Measurements from ENCODE around the gene IL13. TPM values are rescaled to one million over a fixed set of nuclear protein-coding genes. Genes with fewer than 3 reads are reported as not detected.

Gene IL13
- total RNA-seq, 1 donor from 2014 or later = not detected

DNA sequence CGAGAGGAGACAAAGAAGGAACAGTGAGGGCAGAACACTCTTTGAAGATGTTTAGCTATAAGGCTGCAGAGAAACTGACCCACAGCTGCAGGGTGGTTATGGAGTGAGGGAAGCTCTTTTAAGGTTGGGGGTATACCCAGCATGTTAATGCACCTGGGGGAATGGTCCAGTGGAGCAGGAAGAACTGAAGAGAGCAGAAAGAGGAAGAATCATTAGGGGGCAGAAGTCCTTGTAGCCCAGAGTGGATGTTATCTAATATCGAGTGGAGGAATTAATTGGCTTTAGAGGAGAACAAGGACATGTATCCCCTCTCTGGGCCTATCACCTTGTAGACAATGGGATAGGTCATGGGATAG, 23.5 kb downstream of the IL13 start:
- H3K4me1 Mint-ChIP-seq (ENCODE audit: low read depth) = no peaks in the 10 kb centered on the region
- H3K9me3 Mint-ChIP-seq (ENCODE audit: low read depth) = no peaks in the 10 kb centered on the region

DNA sequence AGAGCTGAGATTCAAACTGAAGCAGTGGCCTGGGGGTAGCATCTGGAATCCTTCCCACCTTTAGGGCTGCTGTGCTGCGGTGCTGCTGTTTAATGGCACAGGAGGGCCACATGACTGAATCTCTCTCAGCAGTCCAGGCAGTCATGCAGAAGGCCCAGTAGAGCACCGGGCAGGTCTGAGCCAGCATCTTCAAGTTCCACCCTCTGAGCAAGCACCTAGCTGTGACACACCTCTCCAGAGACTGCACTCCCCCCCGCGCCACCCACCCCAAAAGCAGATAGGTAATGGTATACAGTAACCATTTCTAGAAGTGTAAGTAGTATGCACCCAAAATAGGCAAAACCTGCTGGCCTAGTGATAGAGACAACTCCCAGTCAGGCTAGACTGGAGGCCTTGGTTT, 24.0 kb downstream of the IL13 start:
- H3K9me3 Mint-ChIP-seq (ENCODE audit: low read depth) = no peaks in the 10 kb centered on the region
- H3K27ac Mint-ChIP-seq = no peak overlapping the region
- TF ChIP-seq, protein P1, sequence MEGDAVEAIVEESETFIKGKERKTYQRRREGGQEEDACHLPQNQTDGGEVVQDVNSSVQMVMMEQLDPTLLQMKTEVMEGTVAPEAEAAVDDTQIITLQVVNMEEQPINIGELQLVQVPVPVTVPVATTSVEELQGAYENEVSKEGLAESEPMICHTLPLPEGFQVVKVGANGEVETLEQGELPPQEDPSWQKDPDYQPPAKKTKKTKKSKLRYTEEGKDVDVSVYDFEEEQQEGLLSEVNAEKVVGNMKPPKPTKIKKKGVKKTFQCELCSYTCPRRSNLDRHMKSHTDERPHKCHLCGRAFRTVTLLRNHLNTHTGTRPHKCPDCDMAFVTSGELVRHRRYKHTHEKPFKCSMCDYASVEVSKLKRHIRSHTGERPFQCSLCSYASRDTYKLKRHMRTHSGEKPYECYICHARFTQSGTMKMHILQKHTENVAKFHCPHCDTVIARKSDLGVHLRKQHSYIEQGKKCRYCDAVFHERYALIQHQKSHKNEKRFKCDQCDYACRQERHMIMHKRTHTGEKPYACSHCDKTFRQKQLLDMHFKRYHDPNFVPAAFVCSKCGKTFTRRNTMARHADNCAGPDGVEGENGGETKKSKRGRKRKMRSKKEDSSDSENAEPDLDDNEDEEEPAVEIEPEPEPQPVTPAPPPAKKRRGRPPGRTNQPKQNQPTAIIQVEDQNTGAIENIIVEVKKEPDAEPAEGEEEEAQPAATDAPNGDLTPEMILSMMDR (IDR thresholded peaks at IDR 0.05; ENCODE audit: unreplicated experiment) = no peak
- no peak overlapping the region for H3K4me3 Mint-ChIP-seq (ENCODE audit: low read depth)
- no peaks in the 10 kb centered on the region for H3K36me3 Mint-ChIP-seq (ENCODE audit: insufficient read depth)
- H3K4me1 Mint-ChIP-seq (ENCODE audit: low read depth) = no peaks in the 10 kb centered on the region
- DNase-seq (ENCODE audit: low spot score, unreplicated experiment) = no peak
- H3K27me3 Mint-ChIP-seq = no peaks in the 10 kb centered on the region

More for the DNA sequence above, 23.5 kb downstream of the IL13 start:
- no peak overlapping the region for H3K27ac Mint-ChIP-seq
- DNase-seq (ENCODE audit: low spot score, unreplicated experiment) = no peak
- peaks cover 4% of the 10 kb centered on the region for H3K27me3 Mint-ChIP-seq
- H3K36me3 Mint-ChIP-seq (ENCODE audit: insufficient read depth) = no peaks in the 10 kb centered on the region
- no peak overlapping the region for H3K4me3 Mint-ChIP-seq (ENCODE audit: low read depth)
- TF ChIP-seq, protein P1 (IDR thresholded peaks at IDR 0.05; ENCODE audit: unreplicated experiment) = no peak

DNA sequence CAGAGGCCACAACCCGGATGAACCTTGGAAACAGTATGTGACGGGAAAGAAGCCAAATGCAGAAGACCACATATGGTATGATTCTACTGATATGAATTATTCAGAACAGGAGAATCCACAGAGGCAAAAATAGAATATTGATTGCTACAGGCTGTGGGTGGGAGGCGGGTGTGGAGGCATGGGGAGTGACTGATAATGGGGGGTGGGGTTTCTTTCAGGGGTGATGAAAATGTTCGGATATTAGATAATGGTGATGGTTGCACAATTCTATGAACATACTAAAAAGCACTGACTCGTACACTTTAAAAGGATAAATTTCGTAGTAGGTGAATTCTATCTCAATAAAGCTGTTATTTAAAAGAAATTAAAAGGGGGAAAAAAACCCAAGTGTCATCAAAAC, 26.5 kb downstream of the IL13 start:
- H3K4me1 Mint-ChIP-seq (ENCODE audit: low read depth) = no peaks in the 10 kb centered on the region
- no peak for DNase-seq (ENCODE audit: low spot score, unreplicated experiment)
- H3K4me3 Mint-ChIP-seq (ENCODE audit: low read depth) = no peak overlapping the region
- no peaks in the 10 kb centered on the region for H3K36me3 Mint-ChIP-seq (ENCODE audit: insufficient read depth)
- H3K27ac Mint-ChIP-seq = no peak overlapping the region
- no peaks in the 10 kb centered on the region for H3K27me3 Mint-ChIP-seq
- no peaks in the 10 kb centered on the region for H3K9me3 Mint-ChIP-seq (ENCODE audit: low read depth)
- TF ChIP-seq, protein P1 (IDR thresholded peaks at IDR 0.05; ENCODE audit: unreplicated experiment) = no peak

DNA sequence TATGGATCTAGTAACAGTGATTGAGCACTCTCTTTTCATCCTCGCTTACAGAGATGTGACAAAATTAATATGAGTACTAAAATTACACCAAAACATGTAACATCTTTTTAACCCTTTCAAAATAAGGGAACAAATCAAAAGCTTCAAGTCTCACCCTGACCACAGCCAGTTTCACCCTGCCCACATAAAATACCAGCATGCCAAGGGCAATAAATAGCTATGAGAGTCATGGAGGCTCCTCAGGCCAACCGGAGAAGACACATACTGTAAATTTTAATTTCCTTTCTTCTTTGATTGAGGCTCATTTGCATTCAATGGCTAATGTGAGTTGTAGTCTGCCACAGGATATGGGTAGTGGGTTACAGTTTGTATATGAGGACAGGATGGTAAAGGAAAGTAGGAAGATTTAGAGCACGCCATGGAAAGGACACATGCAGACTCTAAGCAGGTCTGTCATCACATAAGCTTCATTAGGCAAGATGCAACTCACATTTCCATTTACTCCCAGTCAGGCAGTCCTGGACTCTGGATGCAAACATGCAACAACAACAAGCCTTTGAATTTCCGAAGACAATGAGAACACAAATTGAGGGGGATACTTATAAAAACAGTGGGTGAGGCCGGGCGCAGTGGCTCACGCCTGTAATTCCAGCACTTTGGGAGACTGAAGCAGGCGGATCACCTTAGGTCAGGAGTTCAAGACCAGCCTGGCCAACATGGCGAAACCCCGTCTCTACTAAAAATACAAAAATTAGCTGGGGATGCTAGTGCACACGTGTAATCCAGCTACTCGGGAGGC, 27.1 kb downstream of the IL13 start:
- H3K27ac Mint-ChIP-seq = no peak overlapping the region
- H3K9me3 Mint-ChIP-seq (ENCODE audit: low read depth) = no peaks in the 10 kb centered on the region
- TF ChIP-seq, protein P1 (IDR thresholded peaks at IDR 0.05; ENCODE audit: unreplicated experiment) = no peak
- no peaks in the 10 kb centered on the region for H3K4me1 Mint-ChIP-seq (ENCODE audit: low read depth)
- no peaks in the 10 kb centered on the region for H3K36me3 Mint-ChIP-seq (ENCODE audit: insufficient read depth)
- DNase-seq (ENCODE audit: low spot score, unreplicated experiment) = no peak
- H3K4me3 Mint-ChIP-seq (ENCODE audit: low read depth) = no peak overlapping the region
- no peaks in the 10 kb centered on the region for H3K27me3 Mint-ChIP-seq

DNA sequence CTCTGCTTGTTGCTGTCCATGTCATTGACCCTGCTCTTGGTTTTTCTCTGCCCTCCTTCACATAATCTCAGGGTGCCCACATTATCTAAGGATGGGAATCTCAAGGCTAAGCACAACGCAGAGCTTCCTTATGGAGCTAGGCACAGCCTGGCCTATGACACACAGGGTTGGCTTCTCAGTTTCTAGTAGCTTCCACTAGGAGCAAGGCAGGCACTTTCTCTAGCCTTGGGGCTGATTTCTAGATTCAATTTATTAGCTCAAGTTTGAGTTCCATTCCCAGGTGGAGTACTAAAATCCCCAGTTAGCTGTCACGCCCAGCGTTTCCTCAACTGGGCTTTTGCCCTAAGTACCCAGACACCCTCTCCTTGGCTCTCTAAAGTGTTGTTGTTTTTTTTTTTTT, 28.2 kb downstream of the IL13 start:
- Mint-ChIP-seq H3K4me1 (ENCODE audit: low read depth) (no peaks in the 10 kb centered on the region), H3K9me3 (ENCODE audit: low read depth) (no peaks in the 10 kb centered on the region), H3K27me3 (no peaks in the 10 kb centered on the region), H3K36me3 (ENCODE audit: insufficient read depth) (no peaks in the 10 kb centered on the region), H3K27ac (no peak overlapping the region), H3K4me3 (ENCODE audit: low read depth) (no peak overlapping the region)
- TF ChIP-seq, protein P1 (IDR thresholded peaks at IDR 0.05; ENCODE audit: unreplicated experiment) = no peak
- DNase-seq (ENCODE audit: low spot score, unreplicated experiment) = no peak
